ENCODE data around the gene FAM124A.
"Not testable (repeated sequence)": the region's sequence is repeated elsewhere in the genome, so short reads cannot be mapped to it uniquely, and the experiment has no call there.

Gene FAM124A

DNA sequence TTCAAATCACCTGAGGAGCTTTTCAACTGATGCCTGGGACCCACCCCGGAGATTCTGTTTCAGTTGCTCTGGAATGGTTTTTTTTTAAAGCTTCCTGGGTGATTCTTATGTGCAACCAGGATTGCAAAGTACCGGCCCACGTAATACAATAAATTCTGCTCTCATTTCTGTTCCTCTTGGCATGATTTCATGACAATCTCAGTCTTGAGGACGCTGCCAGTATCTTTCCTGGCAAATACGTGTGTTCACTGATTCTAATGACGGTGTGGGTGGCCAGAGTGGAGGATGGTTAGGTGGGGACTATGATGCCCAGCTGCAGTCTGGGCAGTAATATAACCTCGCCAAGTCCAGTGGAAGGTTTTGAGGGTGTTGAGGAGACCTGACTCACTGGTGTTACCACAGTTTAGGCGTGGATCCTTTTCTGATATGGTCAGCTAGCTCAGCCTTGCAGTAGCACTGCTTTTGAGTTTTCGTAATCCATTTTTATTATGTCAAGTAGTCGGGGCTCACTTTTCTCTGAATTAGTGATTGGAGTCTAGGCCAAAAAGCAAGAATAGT lies 49.4 kb downstream of the FAM124A start:
- no peak for DNase-seq

DNA sequence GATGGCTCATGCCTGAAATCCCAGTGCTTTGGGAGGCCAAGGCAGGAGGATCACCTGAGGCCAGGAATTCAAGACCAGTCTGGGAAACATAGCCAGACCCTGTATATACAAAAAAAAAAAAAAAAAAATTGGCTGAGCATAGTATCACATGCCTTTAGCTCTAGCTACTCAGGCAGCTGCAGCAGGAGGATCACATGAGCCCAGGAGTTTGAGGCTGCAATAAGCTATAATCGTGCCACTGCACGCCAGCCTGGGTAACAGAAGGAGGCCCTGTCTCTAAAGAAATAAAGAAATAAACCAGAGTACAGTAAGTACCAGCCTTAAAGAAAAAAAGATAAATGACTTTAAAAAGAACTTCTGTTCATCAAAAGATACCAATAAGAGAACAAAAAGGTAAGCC lies 52.9 kb downstream of the FAM124A start:
- DNase-seq = no peak

DNA sequence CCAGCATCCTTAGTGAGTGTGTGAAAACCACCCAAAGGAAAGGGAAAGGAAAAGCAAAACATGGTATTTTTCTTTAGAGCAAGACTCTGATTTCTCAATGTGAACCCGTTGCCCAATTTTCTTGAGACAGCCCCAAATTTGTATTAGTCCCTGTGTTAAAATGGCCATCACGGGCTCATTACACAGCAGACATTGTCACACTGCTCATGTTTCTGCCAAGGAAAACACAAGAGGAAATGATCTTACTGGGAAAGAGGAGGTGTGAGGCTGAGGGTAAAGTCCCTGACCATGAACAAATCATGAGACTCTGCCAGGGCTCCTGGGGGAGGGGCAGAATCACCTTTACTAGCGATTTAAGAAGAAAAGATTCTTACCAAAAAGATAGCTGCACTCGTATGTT lies 54.4 kb downstream of the FAM124A start:
- no peak for DNase-seq

DNA sequence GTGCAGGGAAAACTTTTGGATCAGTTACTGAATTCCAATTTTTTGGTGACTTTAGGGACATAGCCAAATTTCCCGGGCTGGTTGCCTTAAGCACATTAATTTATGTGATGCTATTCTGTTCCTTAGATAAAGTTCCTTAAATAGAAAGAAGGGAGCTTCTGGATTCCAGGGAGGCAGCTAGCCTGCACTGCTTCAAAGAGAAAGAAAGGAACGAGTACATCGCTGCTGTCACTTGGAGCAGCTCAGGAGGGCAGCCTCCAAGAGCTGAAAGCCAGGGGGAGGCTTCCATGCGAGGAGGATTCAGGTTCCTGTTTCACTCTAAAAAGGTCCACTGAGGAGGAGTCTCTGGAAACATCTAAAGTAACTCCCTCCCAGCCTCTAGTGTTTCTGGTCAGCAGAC lies 55.7 kb downstream of the FAM124A start:
- no peak for DNase-seq

DNA sequence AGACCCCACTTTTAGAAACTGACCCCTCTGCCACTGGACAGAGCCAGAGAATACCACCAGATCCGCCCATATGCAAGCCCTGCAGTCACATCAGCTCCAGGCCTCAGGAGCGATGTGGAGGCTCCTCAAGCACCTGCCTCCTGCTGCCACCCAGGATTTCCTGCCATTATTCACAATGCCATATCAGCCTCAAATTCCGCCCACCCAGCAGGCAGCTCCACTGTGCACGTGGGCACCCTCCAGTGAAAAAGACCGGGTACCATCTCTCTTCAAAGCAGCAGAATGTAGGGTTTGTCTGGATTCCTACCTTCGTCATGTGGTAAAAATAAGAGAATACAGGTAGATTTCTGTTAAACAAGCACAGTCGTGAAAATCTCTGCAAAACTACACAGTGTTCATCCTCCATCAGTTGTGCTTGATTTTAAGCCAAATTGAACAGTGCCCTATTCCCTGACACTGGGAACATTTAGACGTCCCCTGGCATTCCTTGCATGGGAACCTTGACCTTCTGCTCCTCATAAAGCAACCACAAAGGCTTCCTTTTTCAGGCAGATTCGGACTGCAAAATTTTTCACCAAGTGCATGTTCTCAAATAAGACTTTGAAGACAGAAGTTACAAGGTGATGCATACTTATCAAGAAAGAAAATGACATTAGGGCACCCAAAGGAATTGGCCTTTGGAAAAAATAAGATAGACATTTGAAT lies 56.4 kb downstream of the FAM124A start:
- no peak for DNase-seq

DNA sequence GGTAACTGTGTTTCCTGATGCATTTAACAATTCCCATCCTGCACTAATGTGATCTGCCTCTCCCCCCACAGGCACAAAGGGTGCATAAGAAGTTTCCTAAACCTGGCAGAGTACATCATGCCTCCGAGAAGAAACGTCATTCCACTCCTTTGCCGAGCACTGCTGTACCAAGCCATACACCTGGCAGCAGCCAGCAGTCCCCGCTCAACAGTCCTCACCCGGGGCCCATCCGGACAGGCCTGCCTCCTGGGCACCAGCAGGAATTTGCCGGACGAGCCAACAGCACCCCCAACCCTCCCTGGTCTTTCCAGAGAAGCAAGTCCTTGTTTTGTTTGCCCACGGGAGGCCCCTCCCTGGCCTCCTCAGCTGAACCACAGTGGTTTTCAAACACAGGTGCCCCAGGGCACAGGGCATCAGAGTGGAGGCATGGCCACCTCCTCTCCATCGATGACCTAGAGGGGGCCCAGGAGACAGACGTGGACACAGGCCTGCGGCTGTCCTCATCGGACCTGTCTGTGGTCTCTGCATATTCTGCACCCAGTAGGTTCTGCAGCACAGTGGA lies 58.3 kb downstream of the FAM124A start:
- DNase-seq = no peak

DNA sequence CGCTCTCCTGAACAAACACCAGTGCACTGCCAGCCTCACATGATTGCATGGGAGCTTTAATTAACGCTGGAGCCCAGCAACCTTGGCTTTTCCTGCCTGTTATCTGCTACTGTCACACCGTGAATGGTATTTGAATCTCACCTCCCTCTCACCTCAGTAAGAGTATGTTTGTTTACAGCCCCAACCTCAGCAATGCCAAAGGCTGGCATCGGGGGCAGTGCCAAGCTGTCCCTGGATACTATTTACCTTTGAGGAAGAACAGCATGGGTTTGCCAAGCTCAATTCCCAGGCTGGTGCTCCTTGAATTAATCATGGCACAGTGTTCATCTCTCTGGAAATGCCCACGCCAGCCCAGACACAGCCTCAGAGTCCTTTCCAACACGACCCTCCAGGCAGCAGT lies 60.1 kb downstream of the FAM124A start:
- DNase-seq = no peak

DNA sequence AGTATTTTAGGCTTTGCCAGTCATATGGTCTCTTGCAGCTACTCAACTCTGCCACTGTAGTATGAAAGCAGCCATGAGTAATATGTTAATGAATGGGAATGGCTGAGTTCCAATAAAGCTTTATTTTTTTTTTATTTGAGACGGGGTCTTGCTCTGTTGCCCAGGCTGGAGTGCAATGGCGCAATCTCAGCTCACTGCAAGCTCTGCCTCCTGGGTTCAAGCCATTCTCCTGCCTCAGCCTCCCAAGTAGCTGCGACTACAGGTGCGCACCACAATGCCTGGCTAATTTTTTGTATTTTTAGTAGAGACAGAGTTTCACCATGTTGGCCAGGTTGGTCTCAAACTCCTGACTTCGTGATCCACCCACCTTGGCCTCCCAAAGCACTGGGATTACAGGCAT lies 60.7 kb downstream of the FAM124A start:
- DNase-seq = not testable (repeated sequence)

DNA sequence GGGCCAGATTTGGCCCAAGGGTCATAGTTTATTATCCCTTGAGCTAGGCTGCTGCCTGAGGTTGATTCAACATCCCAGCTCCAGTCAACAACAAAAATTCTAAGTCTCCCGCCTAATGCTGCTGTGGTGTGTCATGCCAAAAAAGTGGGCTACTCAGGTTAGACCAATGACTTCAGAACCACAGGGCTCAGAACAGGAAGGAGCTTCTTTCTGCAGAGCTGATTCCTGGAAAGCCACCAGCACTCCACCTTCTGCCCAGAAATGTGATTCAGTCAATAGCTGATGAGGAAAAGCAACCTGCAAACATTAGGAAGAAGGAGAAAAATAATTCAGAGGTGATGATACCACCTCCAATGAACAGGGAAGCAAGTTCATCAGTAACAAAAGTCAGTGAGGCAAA lies 61.2 kb downstream of the FAM124A start:
- no peak for DNase-seq

DNA sequence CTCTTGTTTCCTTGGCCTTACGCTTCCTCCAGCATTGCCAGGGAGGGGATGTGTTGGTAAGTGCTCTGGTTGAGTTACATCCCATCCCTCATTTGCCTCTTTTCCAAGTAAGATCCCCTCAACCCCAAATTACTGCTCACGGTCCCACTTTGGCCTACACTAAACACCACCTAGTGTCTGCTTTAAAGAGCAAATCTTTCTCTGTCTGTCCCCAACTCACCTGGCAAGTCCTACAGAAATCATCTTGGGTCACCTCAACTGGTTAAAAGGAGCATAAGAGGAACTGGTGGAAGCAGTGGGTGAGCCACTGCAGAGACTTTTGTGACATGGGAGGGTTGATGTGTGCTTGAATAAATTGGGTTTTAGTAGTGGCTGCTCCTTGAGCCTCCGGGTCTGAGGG lies 62.1 kb downstream of the FAM124A start:
- no peak for DNase-seq

DNA sequence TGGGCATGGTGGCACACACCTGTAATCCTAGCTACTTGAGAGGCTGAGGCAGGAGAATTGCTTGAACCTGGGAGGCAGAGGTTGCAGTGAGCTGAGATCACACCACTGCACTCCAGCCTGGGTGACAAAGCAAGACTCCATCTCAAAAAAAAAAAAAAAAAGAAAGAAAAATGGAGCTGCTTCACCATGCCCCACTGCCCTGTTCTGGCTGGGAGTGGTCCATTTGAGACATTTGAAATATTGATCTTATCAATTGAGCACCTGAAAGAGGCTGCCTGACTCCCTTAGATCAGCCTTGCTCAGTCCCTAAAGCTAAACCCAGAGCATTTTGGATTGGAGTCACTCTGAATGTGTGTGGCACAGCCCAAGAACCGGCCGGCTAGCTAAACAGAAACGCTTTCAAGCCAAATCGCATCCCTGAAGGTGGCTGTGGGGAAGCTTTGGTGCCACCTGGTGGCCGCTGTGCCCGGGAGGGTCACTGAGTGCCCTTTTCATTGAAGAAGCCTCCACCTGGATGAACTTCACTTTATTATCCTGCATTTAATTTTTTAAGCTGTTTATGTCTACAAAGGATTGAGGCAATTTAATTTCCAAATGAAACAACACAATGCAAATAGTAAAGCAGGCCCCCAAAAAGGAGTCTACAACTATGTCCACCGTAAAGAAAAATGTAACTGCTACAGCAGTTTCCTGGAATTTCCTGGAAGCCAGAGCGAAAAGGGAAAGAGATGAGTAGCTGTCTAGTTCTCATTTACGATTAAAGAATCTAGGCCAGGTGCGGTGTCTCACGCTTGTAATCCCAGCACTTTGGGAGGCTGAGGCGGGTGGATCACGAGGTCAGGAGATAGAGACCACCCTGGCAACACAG lies 64.2 kb downstream of the FAM124A start:
- peak; percentile 54 for DNase-seq

DNA sequence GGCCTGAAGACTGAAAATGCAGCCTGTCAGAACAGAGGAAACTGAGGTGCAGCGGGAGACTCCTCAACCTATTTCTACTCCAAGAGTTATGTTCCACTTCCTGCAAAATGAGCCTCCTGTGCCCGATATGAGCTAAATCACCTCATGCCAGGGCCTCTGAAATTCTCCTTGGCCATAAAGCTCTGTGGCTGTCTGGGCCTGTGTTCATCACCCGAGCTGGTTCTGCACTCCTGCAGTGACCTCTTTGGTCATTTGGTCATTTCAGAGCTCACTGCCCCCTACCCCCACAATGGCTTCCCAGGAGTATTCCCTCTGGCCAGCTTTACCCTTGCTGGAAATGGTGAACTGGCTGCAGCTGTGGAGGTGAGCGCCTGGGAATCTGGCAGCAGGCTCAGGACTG lies 65.6 kb downstream of the FAM124A start:
- DNase-seq = no peak

DNA sequence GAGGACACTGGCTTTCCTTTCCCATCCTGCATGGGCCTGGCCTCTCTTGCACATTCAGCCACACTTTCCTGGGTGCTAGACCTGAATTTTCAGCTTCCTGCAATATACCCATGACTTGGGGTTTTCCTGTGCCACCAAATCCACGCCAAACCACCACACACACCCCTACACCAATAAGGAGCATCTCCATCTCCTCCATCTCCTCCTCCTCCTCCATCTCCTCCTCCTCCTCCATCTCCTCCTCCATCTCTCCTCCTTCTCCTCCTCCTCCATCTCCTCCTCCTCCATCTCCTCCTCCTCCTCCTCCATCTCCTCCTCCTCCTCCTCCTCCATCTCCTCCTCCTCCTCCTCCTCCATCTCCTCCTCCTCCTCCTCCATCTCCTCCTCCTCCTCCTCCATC lies 66.1 kb downstream of the FAM124A start:
- DNase-seq = not testable (repeated sequence)

DNA sequence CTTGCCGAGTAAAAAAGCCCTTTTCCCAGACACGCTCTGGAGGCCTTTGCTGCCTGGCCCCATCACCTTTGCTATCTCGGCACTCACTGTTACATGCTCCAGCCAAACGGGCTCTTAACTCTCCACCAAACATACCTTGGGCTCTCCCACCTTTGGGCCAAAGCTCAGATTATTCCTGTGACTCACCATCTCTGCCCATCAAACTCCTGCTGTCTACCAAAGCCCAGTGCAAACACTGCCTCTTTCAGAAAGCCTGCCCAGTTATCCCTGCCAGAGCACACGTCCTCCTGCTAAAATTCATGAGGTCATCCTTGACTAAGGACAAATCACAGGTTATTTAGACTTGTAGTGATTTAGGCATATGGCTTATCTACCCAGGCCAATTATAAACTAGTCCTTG lies 69.1 kb downstream of the FAM124A start:
- peak; percentile 18 for DNase-seq

DNA sequence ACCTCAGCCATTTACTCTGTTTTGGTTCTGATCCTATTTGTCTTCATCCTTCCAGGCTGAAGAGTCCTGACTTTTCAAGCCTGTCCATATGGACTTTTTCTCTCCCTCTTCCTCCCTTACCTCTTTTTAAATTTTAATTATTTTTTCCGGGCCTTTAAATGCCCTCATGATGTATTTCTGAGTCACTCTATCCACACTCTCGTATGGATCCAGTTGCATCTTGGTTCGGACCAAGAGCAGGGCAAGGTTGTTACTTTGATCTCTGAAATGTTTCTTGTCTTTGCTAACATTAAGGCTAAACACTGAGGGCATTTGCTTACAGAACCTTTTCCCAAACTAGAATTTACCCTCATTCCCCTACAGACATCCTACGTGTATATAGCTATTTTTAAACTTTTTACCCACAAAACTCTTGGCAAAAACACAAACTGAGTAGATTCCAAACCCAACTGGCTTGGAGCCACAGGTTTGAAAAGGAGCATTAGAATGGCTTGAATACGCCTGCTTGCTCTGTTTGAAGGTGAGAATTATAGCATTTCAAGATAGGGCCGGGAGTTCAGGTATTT lies 69.9 kb downstream of the FAM124A start:
- peak; percentile 69 for DNase-seq

DNA sequence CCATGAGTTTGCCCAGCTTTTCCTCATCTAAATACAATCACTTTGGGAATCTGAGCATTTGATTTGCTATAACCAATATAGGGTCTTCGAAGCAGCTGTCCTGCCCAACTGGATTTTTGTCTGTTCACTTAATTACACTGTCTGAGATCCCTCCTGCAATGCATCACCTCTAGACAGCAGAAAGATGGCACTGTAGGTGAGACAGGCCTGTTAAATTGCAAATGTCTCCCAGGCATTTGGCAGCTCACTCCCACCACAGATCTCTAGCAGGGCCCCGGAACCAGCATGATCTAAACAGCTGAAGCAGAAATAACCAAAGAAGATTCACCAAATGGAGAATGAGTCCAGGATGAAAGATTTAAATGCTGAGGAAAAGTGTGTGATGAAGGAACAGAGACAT lies 75.4 kb downstream of the FAM124A start:
- DNase-seq = no peak

DNA sequence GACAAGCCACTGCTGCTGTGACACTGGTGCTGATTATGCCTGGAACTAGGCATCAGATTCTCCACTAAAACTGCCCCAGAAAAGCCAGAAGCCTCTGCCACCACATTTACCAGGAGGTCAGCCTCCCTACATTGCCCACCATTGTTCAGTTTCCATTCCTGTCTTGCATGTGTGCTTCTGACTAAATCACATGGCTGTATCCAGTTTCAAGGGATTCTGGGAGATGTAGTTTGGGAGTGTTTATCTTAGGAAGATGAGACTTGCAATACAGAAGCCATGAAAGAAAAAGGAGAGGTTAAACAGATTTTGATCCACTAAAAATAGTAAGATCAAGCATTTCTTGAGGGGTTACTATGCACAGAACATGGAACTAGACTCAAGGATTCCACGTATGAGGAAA lies 76.6 kb downstream of the FAM124A start:
- DNase-seq = no peak

DNA sequence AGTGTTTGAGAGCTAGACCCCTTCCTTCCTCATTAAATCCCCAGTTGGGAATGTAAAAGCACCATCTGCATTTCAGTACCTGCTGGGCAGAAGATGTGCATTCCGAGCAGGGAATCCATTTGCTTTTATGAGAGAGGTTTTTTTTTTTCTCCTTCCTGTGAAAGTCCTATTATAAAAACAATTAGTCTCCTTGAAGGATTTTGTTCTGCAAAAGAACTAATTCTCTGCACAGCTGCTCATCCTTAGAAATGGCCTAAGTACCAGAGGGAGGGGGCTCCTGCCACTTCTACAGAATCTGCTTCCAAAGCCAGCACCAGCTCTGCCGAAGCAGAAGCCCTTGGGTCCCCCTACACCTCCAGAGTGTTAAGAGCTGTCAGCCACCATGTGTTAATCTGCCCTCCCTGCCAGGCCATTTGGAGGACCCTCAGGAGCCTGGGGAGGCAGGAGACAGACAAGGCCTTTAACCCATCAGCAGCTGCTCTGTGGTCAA lies 80.9 kb downstream of the FAM124A start:
- no peak for DNase-seq

DNA sequence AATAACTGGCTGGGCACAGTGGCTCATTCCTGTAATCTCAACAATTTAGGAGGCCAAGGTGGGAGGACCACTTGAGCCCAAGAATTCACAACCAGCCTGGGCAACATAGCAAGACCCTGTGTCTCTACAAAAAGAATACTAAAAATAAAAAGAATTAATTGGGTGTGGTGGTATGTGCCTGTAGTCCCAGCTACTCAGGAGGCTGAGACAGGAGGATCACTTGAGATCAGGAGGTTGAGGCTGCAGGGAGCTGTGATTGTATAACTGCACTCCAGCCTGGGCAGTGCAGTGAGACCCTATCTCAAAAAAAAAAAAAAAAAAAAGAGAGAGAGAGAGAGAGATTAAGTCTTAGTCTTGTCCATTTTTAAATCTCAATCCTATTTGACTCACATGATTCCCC lies 81.7 kb downstream of the FAM124A start:
- DNase-seq = no peak

DNA sequence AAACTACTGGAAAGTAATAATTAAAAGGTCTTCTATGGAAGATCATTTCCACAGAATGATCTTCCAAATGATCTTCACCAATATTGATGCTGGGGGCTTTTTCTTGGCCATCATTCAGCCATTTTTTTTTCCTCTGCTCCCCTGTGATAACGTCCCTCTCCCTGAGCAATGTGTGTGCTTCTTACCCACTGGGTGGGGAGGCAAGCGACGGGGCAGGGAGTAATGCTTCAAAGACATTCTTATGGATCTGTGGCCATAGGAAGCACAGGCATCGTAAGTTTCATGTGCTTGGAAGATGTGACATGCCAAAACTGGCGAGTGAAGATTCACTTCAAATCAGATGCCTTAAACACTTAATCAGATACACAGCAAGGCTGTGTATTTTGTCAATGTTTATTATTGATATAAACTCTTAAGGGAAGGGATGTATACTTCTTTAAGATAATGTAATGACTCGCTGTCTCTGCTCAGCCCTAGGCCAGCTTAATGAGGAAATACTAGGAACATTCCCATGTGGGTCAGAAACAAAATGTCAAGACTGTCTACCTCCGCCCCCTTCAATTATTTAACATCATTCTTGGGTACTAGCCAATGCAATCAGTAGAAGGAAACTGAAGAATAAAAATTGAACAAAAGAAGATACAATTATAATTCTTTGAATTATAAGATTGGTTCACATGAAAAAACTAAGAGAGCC lies 83.2 kb downstream of the FAM124A start:
- no peak for DNase-seq

DNA sequence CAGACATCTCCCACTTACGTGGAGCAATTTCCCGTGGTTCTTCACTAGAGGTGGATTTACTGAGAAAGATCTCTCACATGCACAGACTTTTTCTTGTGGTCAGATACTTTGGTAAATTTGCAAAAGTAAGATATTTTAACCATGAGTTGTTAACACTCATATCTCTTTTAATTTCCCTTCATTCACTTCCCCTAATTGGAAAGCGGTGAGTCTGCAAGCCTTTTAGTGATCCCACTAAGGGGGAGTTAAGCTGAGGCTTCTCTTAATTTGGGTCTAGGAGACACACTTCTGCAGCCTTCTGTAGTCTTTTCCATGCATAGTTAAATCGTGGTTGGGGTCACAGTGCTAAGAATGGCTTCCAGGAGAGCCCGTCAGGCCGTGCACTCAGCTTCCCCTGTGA lies 86.6 kb downstream of the FAM124A start:
- no peak for DNase-seq

DNA sequence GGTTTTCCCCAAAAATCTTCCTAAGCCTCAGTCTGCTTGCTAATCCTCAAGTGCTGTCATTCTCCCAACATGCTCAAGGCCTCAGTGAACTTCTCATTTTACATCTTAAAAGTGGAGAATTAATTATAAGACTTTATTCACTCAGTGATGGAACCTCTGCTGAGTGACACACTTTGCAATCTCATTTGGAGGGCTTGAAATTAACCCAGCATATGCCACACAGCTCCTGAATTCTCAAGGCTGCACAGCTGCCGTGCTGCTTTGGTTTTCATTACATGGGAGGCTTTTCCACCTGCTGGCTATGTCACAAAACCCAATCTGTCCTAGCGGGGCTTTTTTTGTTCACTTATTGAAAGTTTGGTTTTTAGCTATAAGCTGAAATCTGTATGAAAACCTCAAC lies 89.0 kb downstream of the FAM124A start:
- no peak for DNase-seq
